HCT116 (cell line): ENCODE measurements around the gene FAM241A. TPM values are rescaled to one million over a fixed set of nuclear protein-coding genes. Genes with fewer than 3 reads are reported as not detected.

Experiments
- ATAC-seq: fragments of 200-7000 bp; cut with Tn5 transposase; 2 replicates; pipeline ENCODE4 v1.9.1; 2020; ENCODE audit warnings: mild to moderate bottlenecking, moderate library complexity
- BruUV-seq: library from RNA; stranded (reverse); fragments of 400-500 nt; replicated peaks from 2 replicates; lab custom pipeline; 2021; lab: Mats Ljungman, UMichigan
- CTCF ChIA-PET: fragments of 300-600 bp; sonication (Branson Sonifier 250); formaldehyde crosslinking; loops from one replicate; lab custom pipeline; 2021; ENCODE audit warnings: antibody characterized with exemption; lab: Charles Lee
- POLR2A ChIA-PET: fragments of 300-600, 350-600 bp; sonication (Branson Sonifier 250); formaldehyde crosslinking; loops from one replicate; lab custom pipeline; 2021; ENCODE audit warnings: antibody characterized with exemption; lab: Charles Lee
- RAD21 ChIA-PET, 2 experiments: fragments of 300-600 bp; sonication (Branson Sonifier 250); formaldehyde crosslinking; loops; one replicate each; lab custom pipeline; 2023; ENCODE audit warnings: low total read pairs in 2 of 2; ENCODE audit not compliant: uncharacterized antibody in 2 of 2, unreplicated experiment in 2 of 2, low non-redundant PET in 1 of 2; lab: Charles Lee
- DNase-seq: peaks from one replicate; pipeline ENCODE4 v3.0.0-alpha.2; 2010; ENCODE audit warnings: low read depth, low spot score
- H2AFZ ChIP-seq: fragments of 200-600 bp; shearing (Covaris generic), sonication (generic); 2 replicates; pipeline ENCODE4 v1.6.1; 2017; ENCODE audit warnings: low read depth, mixed run types, mixed read lengths, antibody characterized with exemption, low read length; ENCODE audit not compliant: poor library complexity, severe bottlenecking
- H3K27ac ChIP-seq: 2 replicates; pipeline ENCODE4 v1.5.1; 2012; ENCODE audit warnings: low read depth, low read length
- H3K27me3 ChIP-seq: fragments of 200-600 bp; sonication (generic); 2 replicates; pipeline ENCODE4 v1.6.1; 2016; ENCODE audit warnings: mixed run types, low read length, mixed read lengths; ENCODE audit not compliant: insufficient read depth
- H3K36me3 ChIP-seq, 2 experiments: fragments of 200-500 bp in 1 of 2; fragments of 200-600 bp in 1 of 2; sonication (Bioruptor generic) in 1 of 2; sonication (generic) in 1 of 2; 2 replicates each; pipeline versions ENCODE4 v1.5.1 to v1.6.1; 2014 to 2016; ENCODE audit warnings: low read length in 2 of 2, inconsistent platforms in 1 of 2, mixed read lengths in 1 of 2, mixed run types in 1 of 2; ENCODE audit not compliant: insufficient read depth in 2 of 2, control insufficient read depth in 1 of 2
- H3K4me1 ChIP-seq, 2 experiments: fragments of 200-600 bp in 1 of 2; sonication (generic) in 1 of 2; 2 replicates each; pipeline versions ENCODE4 v1.5.1 to v1.6.1; 2012 to 2017; ENCODE audit warnings: low read length in 2 of 2, inconsistent platforms in 1 of 2, mild to moderate bottlenecking in 1 of 2, mixed read lengths in 1 of 2, mixed run types in 1 of 2, moderate library complexity in 1 of 2; ENCODE audit not compliant: insufficient read depth in 2 of 2, control insufficient read depth in 1 of 2
- H3K4me2 ChIP-seq: fragments of 200-600 bp; sonication (generic); 2 replicates; pipeline ENCODE4 v1.6.1; 2017; ENCODE audit warnings: mixed run types, low read length, mixed read lengths
- H3K4me3 ChIP-seq, 2 experiments: fragments of 200-600 bp in 1 of 2; sonication (generic) in 1 of 2; replicated peaks in 1 of 2; 2 replicates each; pipeline ENCODE4 v1.5.1; 2011 to 2016; ENCODE audit warnings: low read length in 2 of 2, control low read depth in 1 of 2, low read depth in 1 of 2, mild to moderate bottlenecking in 1 of 2, mixed read lengths in 1 of 2, mixed run types in 1 of 2
- H3K79me2 ChIP-seq: fragments of 200-600 bp; sonication (generic); 2 replicates; pipeline ENCODE4 v1.6.1; 2017; ENCODE audit warnings: mild to moderate bottlenecking, mixed run types, low read length, moderate library complexity, mixed read lengths; ENCODE audit not compliant: insufficient read depth
- H3K9ac ChIP-seq: fragments of 200-600 bp; sonication (generic); 2 replicates; pipeline ENCODE4 v1.6.1; 2016; ENCODE audit warnings: low read length, mixed read lengths
- H3K9me2 ChIP-seq: fragments of 200-600 bp; sonication (generic), shearing (Covaris generic); 2 replicates; pipeline ENCODE4 v1.6.1; 2017; ENCODE audit warnings: mixed run types, mild to moderate bottlenecking, moderate library complexity; ENCODE audit not compliant: insufficient read depth
- H3K9me3 ChIP-seq, 2 experiments: fragments of 200-500 bp in 1 of 2; fragments of 200-600 bp in 1 of 2; sonication (Bioruptor generic) in 1 of 2; sonication (generic) in 1 of 2; 2 replicates each; pipeline ENCODE4 v1.6.1; 2014 to 2017; ENCODE audit warnings: low read length in 2 of 2, mixed read lengths in 2 of 2, inconsistent platforms in 1 of 2, low read depth in 1 of 2, mild to moderate bottlenecking in 1 of 2, mixed run types in 1 of 2, moderate library complexity in 1 of 2; ENCODE audit not compliant: control insufficient read depth in 1 of 2, insufficient read depth in 1 of 2
- H4K20me1 ChIP-seq: fragments of 200-600 bp; sonication (generic), shearing (Covaris generic); 2 replicates; pipeline ENCODE4 v1.6.1; 2017; ENCODE audit warnings: mixed run types, mild to moderate bottlenecking, moderate library complexity; ENCODE audit not compliant: insufficient read depth
- CTCF ChIP-seq, 3 experiments: fragments of 200-600 bp in 1 of 3; sonication (generic) in 1 of 3; IDR thresholded peaks in 2 of 3; conservative IDR thresholded peaks in 1 of 3; 2 replicates each; pipeline ENCODE4 v1.5.1; 2012 to 2017; ENCODE audit warnings: low read depth in 2 of 3, low read length in 2 of 3, antibody characterized with exemption in 1 of 3, borderline replicate concordance in 1 of 3, control low read depth in 1 of 3, mild to moderate bottlenecking in 1 of 3, mixed read lengths in 1 of 3, mixed run types in 1 of 3, moderate library complexity in 1 of 3; ENCODE audit not compliant: insufficient read depth in 1 of 3
- EZH2phosphoT487 ChIP-seq: fragments of 200-600 bp; IDR thresholded peaks from 2 replicates; pipeline ENCODE4 v1.6.1; 2018; ENCODE audit warnings: antibody characterized with exemption, borderline replicate concordance
- RAD21 ChIP-seq: IDR thresholded peaks from 2 replicates; pipeline ENCODE4 v1.6.1; 2012; ENCODE audit warnings: low read depth, mild to moderate bottlenecking
- YY1 ChIP-seq: IDR thresholded peaks from 2 replicates; pipeline ENCODE4 v1.6.1; 2011; ENCODE audit warnings: low read length, low read depth, moderate library complexity, mild to moderate bottlenecking; ENCODE audit not compliant: insufficient replicate concordance; ENCODE audit errors: extremely low read depth
- intact Hi-C: fragments of 100-400 bp; cut with micrococcal nuclease; formaldehyde crosslinking; loops from 2 replicates; pipeline ENCODE4 v1.10.0; 2022
- total RNA-seq: library from RNA; stranded (reverse); gene quantifications from one replicate; pipeline ENCODE4 v1.2.1, GENCODE V29; 2021; ENCODE audit not compliant: unreplicated experiment

FAM241A gene
- total RNA-seq, 1 experiment from 2014 or later: 4.5 TPM

- TF ChIP-seq EZH2phosphoT487 (no peak), YY1 (no peak)
These were observed 40.8 kb downstream of the FAM241A start (continued) for GRCh38 chr4:112185740-112186670.

- Histone ChIP-seq H3K4me3 (no peak overlapping the region), H3K4me1 (no peaks in the 10 kb centered on the region), H3K36me3 (no peaks in the 10 kb centered on the region), H3K79me2 (no peaks in the 10 kb centered on the region), H2AFZ (no peak overlapping the region), H4K20me1 (no peaks in the 10 kb centered on the region), H3K4me2 (no peak overlapping the region), H3K27me3 (no peaks in the 10 kb centered on the region), H3K9ac (no peak overlapping the region), H3K9me3 (no peaks in the 10 kb centered on the region), H3K27ac (no peak overlapping the region), H3K9me2 (no peaks in the 10 kb centered on the region)
- peak; percentile 50 for TF ChIP-seq RAD21
- no peak for TF ChIP-seq YY1
- TF ChIP-seq CTCF (IDR thresholded peaks at IDR 0.05 in 2 of 3, conservative IDR thresholded peaks at IDR 0.05 in 1 of 3; ENCODE audit: borderline replicate concordance in 1 of 3, insufficient read depth in 1 of 3, low read depth in 2 of 3, low read length in 2 of 3): peak in 2 of 3 experiments; percentile 38 to 45; a peak in 3 of 6 replicates
- intact Hi-C loops: no loop called here
- BruUV-seq: no TSS peak
- CTCF ChIA-PET: interaction anchor here (0.6 to 1.4 kb wide), 4 partner anchors 12 to 90 kb away, joined by 3 to 6 read pairs (median 3); no protein-coding TSS in a partner anchor
- DNase-seq: no peak
- RAD21 ChIA-PET: no interaction called here
- no peak for ATAC-seq
- POLR2A ChIA-PET: no interaction called here
These were observed 44.5 kb downstream of the FAM241A start for GRCh38 chr4:112189754-112190153.
